Mucosa of gallbladder (tissue), 1 donor: Measurements from ENCODE around the gene CFC1B. TPM values are rescaled to one million over a fixed set of nuclear protein-coding genes. Genes with fewer than 3 reads are reported as not detected.
"Not testable (repeated sequence)": the region's sequence is repeated elsewhere in the genome, so short reads cannot be mapped to it uniquely, and the experiment has no call there.

Source experiments
- DNase-seq: peaks from one replicate; pipeline ENCODE4 v3.0.0-alpha.2; 2020; ENCODE audit warnings: low spot score
- total RNA-seq: library from RNA; stranded (reverse); gene quantifications from one replicate; pipeline ENCODE4 v1.2.1, GENCODE V29; 2021
- donor health status: DM: no; HTN: no; CAD: no.

Gene CFC1B
- not detected for total RNA-seq

DNA sequence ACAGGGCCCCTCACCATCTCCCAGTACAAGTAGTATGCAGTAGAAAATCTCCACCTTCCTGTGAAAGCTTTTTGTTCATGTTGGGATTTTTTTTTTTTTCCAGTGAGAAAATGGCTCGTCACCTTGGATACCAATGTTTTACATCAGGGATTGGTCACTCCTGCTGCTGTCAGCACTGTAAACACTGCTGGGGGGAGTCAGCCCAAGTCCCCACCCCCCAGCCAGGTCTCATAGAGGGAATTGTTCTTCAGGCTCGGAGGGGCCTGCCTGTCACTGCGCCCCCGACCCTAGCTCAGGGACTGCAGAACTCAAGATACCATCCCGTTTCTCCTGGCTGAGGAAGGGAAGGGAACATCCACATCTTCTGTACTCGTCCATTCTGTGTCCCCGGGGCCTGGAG lies at the start of gene CFC1B:
Gene CFC1B, plus strand, starts transcription at position 231 of the 400 bp plus-strand sequence. CDS start 263 bp downstream, outside the sequence.
- not testable (repeated sequence) for DNase-seq

DNA sequence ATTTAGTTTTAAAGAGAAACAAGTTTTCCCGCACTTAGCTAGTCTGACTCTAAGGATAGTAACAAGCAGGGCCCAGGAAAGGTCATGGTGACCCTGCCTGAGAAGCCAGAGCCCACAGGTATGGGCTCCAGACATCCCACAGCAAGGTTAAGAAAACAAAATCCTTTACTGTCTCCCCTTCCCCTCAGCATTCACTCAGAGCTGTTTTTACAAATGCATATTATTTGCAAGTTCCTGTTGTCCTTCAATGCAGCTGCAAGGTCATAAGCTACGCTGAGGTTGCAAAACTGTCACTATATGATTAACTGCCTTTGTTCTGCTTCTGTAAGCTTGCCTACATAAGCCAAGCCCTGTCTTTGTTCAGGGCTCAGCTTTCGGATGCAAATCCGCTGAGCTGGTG lies 29.9 kb upstream of the CFC1B start:
- not testable (repeated sequence) for DNase-seq

DNA sequence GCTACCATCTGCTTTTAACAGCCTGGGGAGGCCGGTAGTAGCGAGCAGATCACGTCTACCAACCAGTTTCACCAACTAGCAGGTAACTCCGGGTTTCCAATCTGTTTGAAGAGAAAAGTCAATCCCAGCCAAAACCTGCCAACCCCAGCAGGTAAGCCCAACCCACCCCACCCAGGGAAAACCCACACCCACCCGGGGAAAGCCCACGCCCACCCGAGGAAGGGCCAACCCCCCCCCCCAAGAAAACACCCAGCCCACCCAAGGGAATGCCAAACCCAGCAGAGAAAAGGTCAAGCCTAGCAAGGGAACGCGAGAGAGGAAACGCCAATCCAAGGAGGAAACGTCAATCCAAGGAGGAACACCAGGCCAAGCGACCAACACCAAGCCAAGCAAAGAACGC lies 11.8 kb upstream of the CFC1B start, which contains the start of gene POTEI:
Gene POTEI, minus strand, starts transcription at position 101 of the 400 bp plus-strand sequence. Its CDS starts 93 bp downstream, at position 8.
- not testable (repeated sequence) for DNase-seq

DNA sequence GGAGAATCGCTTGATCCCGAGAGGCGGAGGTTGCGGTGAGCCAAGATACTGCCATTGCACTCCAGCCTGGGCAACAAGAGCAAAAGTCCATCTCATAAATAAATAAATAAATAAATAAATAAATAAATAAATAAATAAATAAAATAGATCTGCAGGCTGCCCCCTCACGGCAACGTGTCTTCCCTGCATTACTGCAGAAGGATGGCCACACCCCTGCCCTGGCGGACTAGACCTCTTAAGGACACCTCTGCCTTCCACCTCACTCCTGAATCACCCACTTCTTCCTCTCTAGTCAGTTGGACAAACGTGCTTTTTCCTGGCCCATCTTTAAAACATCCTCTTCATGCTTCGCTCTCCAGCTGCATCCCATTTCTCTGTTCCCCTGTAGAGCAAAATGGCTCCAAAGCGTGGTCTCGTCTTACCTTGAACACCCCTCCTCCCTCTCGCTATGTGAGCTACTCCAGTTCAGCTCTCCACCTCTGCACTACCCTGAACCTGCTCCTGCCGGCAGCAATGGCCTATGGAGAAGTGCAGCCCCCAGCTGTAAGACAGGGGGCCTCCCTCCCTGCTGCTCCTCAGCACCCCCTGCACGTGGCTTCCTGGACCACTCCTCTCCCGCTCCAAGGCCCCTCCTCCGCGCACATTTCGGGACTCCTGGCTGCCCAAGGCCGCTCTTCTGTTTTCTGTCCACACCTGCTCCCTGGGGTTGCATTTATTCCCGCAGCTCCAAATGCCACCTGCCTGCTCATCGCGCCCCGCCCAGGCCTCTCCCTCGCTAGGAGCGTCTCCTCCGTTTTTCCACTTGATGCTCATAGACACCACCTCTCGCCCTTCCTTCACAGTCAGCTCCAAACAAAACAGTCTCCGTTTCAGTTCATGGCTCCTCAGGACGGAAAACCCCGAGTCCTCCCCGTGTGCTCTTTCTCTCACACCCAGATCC lies 9.9 kb upstream of the CFC1B start:
- DNase-seq = not testable (repeated sequence)

DNA sequence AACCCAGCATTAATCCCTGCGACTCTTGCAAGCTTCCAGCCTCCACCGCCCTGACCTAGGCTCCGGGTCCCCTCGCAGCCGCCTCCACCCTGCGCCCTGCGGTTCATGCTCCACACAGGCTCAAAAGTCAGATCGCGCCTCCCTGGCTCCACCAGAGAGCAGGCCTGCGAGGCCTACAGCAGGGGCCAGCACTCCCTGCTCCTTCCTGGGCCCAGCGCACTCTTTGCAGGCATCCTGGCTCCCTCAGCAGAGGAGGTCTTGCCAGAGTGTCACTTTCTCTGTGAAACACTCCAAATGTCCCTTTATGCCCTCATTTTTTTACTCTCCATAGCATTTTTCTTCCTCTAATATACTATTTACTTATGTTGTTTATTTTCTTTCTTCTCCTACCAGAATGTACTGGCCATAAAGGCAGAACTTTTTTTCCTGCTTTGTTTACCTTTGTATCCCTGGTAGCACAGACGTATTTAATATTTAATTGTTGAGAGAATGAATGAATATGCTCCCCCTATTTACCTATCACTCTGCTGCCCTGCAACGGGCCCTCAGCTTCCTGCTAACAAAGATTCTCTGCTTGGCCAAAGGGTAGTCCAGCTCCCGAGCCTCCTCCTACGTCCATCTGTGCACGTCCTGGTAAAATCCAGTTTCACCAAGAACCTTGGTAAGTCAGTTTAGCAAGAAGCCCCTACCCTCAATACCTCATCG lies 9.1 kb upstream of the CFC1B start:
- not testable (repeated sequence) for DNase-seq

DNA sequence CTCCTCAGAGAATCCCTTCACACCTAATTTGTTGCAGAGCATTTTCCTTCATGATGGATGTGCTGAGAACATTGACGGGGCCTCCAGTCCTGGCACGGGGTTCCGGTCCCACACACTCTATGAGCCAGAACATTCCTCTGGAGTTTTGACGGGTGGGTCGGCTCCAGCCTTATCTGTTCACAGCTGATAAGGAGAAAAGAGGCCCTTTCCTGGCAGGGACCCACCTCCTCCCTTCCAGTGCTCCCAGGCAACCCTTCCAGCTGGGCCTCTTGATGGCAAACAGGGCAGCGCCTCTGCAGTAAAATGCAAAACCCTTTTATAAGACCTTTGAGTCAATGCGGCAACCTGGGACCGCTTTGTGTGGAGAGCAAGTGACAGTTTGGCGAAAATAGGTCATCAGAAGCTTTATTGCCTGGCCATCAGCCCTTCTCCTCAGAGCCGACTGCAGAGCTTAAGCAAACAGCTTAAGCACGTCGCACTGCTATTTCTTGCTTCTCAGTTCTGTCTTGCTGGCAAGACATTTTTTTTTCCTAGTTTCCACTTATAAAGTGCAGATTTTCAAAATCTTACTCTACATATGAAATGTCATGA lies 2.4 kb upstream of the CFC1B start:
- DNase-seq = not testable (repeated sequence)

DNA sequence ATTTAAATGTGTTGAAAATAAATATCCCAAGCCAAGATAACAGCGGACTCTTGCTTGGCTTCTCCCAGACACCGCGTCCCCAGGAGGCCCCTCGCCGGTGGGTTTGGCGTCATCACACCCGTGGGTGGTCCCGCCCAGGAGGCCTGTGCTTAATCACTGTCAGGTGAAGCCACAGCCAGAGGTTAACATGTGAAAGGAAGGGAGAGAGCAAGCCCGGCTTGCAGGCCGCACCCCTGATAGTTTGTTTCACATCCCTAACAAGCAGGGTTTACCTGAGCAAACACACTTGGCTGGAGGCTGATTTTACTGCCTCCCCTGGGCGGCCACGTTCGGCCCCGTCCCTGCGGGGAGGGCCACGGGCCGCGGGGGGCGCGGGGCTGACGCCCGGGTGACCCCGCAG lies 1.4 kb downstream of the CFC1B start:
- DNase-seq = not testable (repeated sequence)

DNA sequence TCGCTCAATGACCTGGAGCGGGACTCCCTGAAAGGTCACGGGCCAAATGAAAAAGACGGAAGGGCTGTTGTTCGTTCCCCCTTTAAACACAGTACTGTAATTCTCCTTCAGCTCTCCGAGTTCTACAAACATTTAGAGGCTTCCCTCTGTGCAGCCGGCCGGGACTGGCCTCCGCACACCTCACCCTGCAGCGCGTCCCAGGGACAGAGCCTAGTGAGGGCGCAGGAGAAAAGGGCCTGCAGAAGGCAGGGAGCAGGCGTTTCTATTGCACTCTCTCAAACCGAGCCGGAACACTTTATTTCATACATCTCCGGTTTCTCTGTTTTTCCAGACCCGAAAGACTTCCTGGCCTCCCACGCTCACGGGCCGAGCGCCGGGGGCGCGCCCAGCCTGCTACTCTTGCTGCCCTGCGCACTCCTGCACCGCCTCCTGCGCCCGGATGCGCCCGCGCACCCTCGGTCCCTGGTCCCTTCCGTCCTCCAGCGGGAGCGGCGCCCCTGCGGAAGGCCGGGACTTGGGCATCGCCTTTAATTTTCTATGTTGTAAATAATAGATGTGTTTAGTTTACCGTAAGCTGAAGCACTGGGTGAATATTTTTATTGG lies 6.4 kb downstream of the CFC1B start:
- not testable (repeated sequence) for DNase-seq

DNA sequence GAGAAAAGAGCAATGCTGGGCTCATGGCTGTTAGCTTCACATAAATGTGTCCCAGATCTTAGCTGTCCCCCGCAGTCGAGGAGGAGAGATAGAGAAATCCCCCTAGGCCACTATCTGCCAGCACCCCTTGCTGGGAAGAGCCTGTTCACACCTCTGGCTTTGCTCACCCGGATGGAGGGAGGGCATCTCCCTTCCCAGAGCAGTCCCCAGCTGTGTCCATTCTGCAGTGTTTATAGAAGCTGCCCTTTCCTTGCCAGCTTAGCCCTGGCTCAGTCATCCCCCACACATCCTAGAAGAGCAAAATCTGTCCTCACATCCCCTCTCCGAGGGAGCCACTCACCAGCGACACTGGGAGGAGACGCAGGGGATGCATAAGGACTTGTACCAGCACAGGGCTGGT lies 8.5 kb downstream of the CFC1B start:
- not testable (repeated sequence) for DNase-seq

DNA sequence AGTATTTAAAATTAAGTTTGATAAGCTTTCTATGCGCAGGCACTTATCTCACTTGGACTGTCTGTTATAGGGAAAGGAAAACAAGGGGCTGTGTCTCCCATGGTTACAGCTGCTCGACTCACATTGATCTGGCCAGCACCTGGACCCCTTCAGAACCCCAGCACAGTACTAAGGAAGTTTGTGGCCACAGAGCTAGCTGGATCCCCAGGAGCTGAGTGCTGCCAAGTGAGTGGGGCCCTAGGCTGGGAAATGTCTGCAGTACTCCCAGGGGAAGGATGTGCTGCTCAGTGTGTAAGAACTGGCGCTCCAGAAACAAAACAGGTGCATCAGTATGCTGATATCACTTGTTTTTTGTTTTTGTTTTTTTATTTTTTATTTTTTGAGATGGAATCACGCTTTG lies 9.2 kb downstream of the CFC1B start:
- not testable (repeated sequence) for DNase-seq

DNA sequence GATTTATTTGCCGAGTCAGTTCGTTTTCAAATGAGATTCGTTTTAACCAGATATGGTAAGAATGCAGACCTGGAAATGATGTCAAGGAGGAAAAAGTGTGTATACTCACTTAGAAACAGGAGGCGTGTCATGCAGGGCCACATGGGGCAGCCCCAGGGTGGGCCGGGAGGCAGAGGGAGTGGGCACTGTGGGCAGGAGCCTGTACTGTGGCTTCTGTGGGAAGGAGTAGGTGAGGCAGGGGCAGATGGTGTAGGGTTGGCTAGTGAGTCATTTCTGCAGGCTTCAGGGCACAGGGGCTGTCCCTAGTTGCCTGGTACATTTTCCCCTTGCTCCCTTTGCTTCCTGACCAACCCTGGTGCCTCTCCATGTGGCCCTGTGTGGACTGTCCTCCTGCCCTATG lies 10.2 kb downstream of the CFC1B start:
- not testable (repeated sequence) for DNase-seq

DNA sequence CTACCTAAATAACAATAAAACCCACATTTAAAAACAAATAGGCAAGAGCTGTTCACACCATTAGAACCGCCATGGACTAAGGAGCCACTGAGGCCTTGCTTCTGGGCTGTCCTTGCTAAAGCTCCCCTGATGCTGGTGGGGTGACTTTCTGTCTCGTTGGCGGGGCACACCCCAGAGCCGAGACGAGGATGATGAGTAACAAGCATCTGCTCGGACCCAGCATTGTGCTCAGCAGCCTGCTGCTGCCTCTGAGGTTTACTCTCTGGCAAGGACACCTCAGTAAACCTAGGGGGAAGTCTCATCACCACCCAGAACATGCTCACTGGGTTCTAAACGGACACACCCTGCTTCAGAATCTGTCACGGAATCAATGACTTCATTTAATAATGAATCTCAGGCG lies 10.7 kb downstream of the CFC1B start:
- not testable (repeated sequence) for DNase-seq

DNA sequence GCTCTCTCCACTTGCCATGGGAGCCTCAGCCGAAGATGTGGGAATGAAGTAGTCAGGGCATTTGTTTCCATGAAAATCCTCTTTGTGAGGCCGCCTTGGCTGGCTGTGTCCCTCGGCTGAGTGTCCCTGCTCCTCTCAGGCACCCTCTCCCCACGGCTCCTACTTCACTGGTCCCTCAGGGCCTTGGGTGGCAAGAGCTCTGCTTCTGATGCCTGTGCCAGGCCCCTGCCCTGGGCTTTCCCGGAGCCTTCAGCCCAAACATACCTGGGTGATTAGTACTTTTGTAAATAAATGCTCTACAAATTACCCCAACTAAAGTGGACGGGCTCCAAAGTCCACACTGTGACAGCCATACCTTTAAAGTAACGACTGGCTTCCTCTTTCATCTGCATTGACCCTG lies 15.6 kb downstream of the CFC1B start:
- not testable (repeated sequence) for DNase-seq

DNA sequence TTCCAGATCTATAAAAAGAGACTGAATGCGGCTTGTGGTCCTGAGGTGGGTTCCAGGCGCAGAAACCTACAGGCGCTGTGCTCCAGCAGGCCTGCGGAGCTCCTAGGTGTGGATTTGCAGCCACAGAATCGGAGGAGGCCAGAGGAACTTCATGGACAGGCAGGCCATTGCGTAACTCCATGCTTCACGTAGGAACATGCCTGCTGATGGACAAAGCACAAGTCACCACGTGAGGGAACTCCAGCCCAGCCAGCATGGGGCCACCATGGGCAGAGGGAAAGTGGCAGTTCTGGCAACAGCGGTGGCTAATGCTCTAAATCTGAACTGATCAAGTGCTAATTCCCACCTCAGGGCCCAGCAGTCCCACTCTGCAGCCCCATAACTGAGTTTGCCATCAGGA lies 17.2 kb downstream of the CFC1B start:
- DNase-seq = not testable (repeated sequence)

DNA sequence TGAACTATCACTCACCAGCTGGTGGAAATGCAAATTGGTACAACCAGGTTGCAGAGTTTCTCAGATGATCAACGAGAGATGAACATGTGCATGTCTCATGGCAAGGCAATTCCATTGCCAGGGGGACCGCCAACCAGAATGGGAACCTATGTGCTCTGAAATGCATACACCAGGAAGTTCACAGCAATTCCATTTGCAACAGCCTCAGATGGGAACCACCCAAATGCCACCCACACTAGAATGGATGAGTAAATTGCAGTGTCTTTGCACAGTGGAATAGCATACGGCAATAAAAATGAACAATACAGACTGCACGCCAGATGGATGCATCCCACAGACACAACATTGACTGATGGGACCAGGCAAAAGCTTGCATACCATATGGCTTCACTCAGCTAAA lies 21.8 kb downstream of the CFC1B start:
- DNase-seq = not testable (repeated sequence)

DNA sequence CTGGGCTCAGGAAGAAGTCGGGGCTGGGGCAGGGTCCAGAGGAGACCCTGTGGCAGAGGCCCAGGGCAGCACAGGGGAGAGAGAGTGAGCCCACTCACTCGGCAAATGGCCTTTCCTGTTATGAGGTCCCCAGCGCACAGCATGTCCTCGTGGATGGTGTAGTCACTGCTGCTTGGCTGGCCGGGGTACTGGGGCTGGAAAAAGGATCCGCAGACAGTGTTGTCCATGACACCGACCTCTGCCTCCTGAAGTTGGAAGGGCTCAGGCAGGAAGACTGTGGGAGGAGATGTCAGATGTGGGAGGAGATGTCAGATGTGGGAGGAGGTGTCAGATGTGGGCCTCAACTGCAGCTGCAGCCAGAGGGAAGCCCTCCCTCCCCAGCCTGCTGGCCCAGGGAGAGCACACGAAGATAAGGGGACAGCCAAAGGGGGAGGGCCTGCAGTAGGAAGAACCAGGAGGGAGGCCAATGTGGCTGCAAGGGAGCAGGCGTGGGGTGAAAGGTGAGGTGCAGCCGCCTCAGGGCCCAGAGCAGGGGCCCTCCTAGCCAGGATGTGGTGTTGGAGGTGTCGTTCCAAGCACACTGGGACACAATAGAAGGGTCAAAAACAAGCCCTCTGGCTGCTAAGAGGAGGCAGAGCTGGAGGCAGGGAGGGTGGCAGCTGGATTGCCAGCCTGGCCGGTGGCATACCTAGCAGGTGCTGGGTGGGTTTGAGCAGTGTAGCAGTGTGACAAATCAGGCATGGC lies 22.9 kb downstream of the CFC1B start:
- DNase-seq = not testable (repeated sequence)

DNA sequence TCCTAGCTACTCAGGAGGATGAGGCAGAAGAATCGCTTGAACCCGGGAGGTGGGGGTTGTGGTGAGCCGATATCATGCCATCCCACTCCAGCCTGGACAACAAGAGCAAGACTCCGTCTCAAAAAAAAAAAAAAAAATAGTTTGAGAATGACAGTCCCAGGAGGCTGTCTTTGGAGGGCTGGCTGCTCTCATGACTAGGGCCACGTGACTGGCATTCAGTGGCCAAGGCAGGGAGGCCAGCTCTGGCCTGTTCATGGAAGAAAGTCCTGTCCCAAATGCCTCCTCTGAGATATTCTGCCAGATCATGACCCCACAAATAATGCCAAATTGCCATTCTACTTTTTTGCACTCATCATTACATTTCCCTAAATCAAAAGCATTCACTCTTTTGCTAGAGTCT lies 24.0 kb downstream of the CFC1B start:
- not testable (repeated sequence) for DNase-seq

DNA sequence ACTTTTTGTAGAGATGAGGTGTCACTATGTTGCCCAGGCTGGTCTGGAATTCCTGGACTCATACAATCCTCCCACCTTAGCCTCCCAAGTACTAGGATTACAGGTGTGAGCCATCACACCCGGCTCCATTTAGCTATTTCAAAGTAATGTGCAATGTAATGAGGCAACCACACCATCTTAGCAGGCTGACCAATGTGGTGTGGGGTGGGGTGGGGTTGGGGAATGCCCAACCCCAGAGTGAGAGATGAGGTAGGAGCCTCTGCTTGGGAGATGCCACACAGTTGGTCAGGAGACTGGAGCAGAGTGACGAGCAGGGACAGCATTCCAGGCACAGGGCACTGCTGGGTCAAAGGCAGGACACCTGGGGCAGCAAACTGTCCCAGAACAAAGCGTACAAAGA lies 27.4 kb downstream of the CFC1B start:
- DNase-seq = not testable (repeated sequence)

DNA sequence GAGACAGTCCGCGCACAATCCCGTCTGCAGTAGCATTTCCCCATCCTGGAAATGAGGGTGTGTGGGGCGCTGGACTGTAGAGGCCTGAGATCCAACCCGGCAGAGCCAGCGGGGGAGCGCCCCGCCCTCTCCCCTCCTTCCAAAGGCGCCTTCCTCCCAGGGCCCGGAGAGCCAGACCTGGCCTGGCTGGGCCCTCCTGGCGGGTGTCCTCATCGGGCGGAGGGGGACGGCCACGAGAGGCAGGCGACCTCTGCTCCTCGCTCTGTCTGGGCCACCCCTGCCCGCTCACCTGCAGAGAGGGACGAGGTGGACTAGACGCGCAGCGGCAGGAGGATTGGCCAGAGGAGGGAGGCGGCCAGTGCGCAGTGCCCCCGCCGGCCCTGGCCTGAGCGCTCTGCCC lies 28.5 kb downstream of the CFC1B start:
- not testable (repeated sequence) for DNase-seq

DNA sequence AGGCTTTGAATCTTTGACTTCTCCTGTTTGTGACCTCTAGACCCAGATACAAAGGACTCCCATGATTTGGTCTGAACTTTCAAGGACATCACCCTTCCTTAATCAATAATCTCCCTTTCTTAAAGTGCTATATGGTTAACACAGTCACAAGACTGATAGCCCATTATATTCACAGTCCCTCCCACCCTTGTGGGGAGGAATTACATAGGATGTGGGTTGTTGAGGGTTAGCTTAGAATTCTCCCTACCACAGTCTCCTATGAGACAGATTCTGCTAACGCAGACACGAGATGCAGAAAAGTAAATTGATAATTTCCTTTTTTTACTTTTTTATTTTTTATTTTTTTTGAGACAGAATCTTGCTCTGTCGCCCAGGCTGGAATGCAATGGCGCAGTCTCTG lies 33.2 kb downstream of the CFC1B start:
- not testable (repeated sequence) for DNase-seq

DNA sequence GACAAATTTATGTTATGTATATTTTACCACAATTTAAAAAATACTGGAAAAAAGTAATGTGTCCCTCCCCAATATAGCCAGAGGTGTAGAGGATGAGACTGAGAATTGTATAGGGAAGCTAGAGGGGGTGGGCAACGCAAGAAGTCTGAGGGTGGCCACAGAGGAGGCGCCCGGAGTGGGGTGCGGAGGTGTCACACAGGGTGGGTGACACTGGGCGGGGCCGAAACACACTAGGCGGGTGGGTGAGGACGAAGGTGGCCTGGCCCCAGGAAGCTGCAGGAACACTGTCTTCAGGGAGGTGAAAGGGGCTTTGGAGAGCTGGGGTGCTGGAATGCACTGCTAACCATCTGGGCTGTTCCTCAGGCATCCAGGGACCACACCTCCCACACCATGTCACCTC lies 35.4 kb downstream of the CFC1B start:
- not testable (repeated sequence) for DNase-seq
